GM19351 (cell line): ENCODE measurements around the gene ZC3HAV1.
"Not testable (repeated sequence)": the region's sequence is repeated elsewhere in the genome, so short reads cannot be mapped to it uniquely, and the experiment has no call there.

Source experiments
- ATAC-seq: cut with Tn5 transposase; IDR thresholded peaks from one replicate; pipeline ENCODE4 v1.9.1; 2021; ENCODE audit warnings: mild to moderate bottlenecking, moderate library complexity; ENCODE audit not compliant: unreplicated experiment

The ZC3HAV1 gene

GRCh38 chr7:139055674-139056073 lies 53.8 kb downstream of the ZC3HAV1 start:
- no peak for ATAC-seq

GRCh38 chr7:139054656-139055055 lies 54.9 kb downstream of the ZC3HAV1 start:
- not testable (repeated sequence) for ATAC-seq

GRCh38 chr7:139054101-139054500 lies 55.4 kb downstream of the ZC3HAV1 start:
- ATAC-seq = no peak

- no peak for ATAC-seq
Measured at GRCh38 chr7:139051655-139052054, 57.9 kb downstream of the ZC3HAV1 start.

GRCh38 chr7:139049936-139050335 lies 59.6 kb downstream of the ZC3HAV1 start:
- ATAC-seq = no peak

GRCh38 chr7:139049111-139049510 lies 60.4 kb downstream of the ZC3HAV1 start:
- ATAC-seq = no peak

- no peak for ATAC-seq
Measured at GRCh38 chr7:139047970-139048369, 61.5 kb downstream of the ZC3HAV1 start.

- no peak for ATAC-seq
Measured at GRCh38 chr7:139046143-139046542, 63.4 kb downstream of the ZC3HAV1 start.

- peak; percentile 69 for ATAC-seq
Measured at GRCh38 chr7:139044813-139045794, 64.4 kb downstream of the ZC3HAV1 start.

- ATAC-seq = peak; percentile 36
Measured at GRCh38 chr7:139043823-139044812, 65.4 kb downstream of the ZC3HAV1 start.

GRCh38 chr7:139041378-139042085 lies 68.0 kb downstream of the ZC3HAV1 start:
- ATAC-seq = no peak

- ATAC-seq = no peak
Measured at GRCh38 chr7:139038691-139039090, 70.8 kb downstream of the ZC3HAV1 start.

- ATAC-seq = no peak
Measured at GRCh38 chr7:139036901-139037300, 72.6 kb downstream of the ZC3HAV1 start.

- ATAC-seq = peak; percentile 82
Measured at GRCh38 chr7:139035586-139036353, 73.8 kb downstream of the ZC3HAV1 start, which contains the start of gene ZC3HAV1L. TSS of gene ZC3HAV1L (minus strand) at chr7:139036042. CDS start at chr7:139036017, 25 bp downstream.

- ATAC-seq = peak; percentile 39
Measured at GRCh38 chr7:139034855-139035585, 74.5 kb downstream of the ZC3HAV1 start.

GRCh38 chr7:139034336-139034735 lies 75.2 kb downstream of the ZC3HAV1 start:
- no peak for ATAC-seq

- ATAC-seq = no peak
Measured at GRCh38 chr7:139033346-139034114, 76.0 kb downstream of the ZC3HAV1 start.

GRCh38 chr7:139032473-139032872 lies 77.0 kb downstream of the ZC3HAV1 start:
- no peak for ATAC-seq
